Smooth muscle cell (in vitro differentiated cells): ENCODE data around the gene SSH2. TPM values are rescaled to one million over a fixed set of nuclear protein-coding genes. Genes with fewer than 3 reads are reported as not detected.

Source experiments
- DNase-seq: peaks from one replicate; lab custom pipeline; 2025; ENCODE audit not compliant: unreplicated experiment; lab: John Stamatoyannopoulos, UW
- H2AFZ ChIP-seq: fragments of 200-600 bp; sonication (generic); 2 replicates; pipeline ENCODE4 v1.6.0; 2016; ENCODE audit warnings: antibody characterized with exemption, low read depth, mild to moderate bottlenecking
- H3F3A ChIP-seq: fragments of 200-600 bp; sonication (generic); 2 replicates; pipeline ENCODE4 v1.6.0; 2017; ENCODE audit warnings: antibody characterized with exemption, low read depth
- H3K27ac ChIP-seq: fragments of 200-600 bp; sonication (generic); 2 replicates; pipeline ENCODE4 v1.5.1; 2016; ENCODE audit warnings: low read depth, mild to moderate bottlenecking
- H3K27me3 ChIP-seq: fragments of 200-600 bp; sonication (generic); 2 replicates; pipeline ENCODE4 v1.6.1; 2016; ENCODE audit warnings: low read depth, mild to moderate bottlenecking
- H3K36me3 ChIP-seq: fragments of 200-600 bp; sonication (generic); 2 replicates; pipeline ENCODE4 v1.5.1; 2016; ENCODE audit warnings: low read depth
- H3K4me1 ChIP-seq: fragments of 200-600 bp; sonication (generic); 2 replicates; pipeline ENCODE4 v1.5.1; 2016; ENCODE audit warnings: low read depth
- H3K4me2 ChIP-seq: fragments of 200-600 bp; sonication (generic); 2 replicates; pipeline ENCODE4 v1.6.0; 2016; ENCODE audit warnings: mild to moderate bottlenecking
- H3K4me3 ChIP-seq: fragments of 200-600 bp; sonication (generic); 2 replicates; pipeline ENCODE4 v1.5.1; 2016; ENCODE audit warnings: mild to moderate bottlenecking
- H3K79me2 ChIP-seq: fragments of 200-600 bp; sonication (generic); 2 replicates; pipeline ENCODE4 v1.6.0; 2016; ENCODE audit warnings: low read depth, mild to moderate bottlenecking
- H3K9ac ChIP-seq: fragments of 200-600 bp; sonication (generic); 2 replicates; pipeline ENCODE4 v1.6.0; 2016; ENCODE audit warnings: low read depth
- H3K9me3 ChIP-seq: fragments of 200-600 bp; sonication (generic); replicated peaks from 2 replicates; pipeline ENCODE4 v1.5.1; 2016; ENCODE audit warnings: low read depth
- H4K20me1 ChIP-seq: fragments of 200-600 bp; sonication (generic); 2 replicates; pipeline ENCODE4 v1.6.0; 2016; ENCODE audit warnings: low read depth
- WGBS: methylation state at CpG from one replicate; pipeline ENCODE4 v1.1.7; 2016; ENCODE audit warnings: low lambda C conversion rate; 5-methylcytosine and 5-hydroxymethylcytosine counted together
- polyA plus RNA-seq: library from polyadenylated mRNA; unstranded; fragments of >200 nt; fragmentation: Nextera tagmentation; extraction: Ambion mirVana; gene quantifications from 2 replicates; pipeline ENCODE4 v1.2.1, GENCODE V29; 2016
- total RNA-seq: library from RNA; depleted of rRNA; stranded (reverse); fragments of >200 nt; gene quantifications from 2 replicates; pipeline ENCODE4 v1.2.3, GENCODE V29; 2014
- TF ChIP-seq, protein P1 (sequence below): fragments of 200-600 bp; sonication (generic); IDR thresholded peaks from 2 replicates; pipeline ENCODE4 v1.5.1; 2017; ENCODE audit warnings: borderline replicate concordance, mild to moderate bottlenecking, antibody characterized with exemption; ENCODE audit not compliant: insufficient read depth, poor library complexity, severe bottlenecking

Gene SSH2
- total and polyA plus RNA-seq, 2 experiments from 2014 or later = 9.7 to 10.4 TPM

DNA sequence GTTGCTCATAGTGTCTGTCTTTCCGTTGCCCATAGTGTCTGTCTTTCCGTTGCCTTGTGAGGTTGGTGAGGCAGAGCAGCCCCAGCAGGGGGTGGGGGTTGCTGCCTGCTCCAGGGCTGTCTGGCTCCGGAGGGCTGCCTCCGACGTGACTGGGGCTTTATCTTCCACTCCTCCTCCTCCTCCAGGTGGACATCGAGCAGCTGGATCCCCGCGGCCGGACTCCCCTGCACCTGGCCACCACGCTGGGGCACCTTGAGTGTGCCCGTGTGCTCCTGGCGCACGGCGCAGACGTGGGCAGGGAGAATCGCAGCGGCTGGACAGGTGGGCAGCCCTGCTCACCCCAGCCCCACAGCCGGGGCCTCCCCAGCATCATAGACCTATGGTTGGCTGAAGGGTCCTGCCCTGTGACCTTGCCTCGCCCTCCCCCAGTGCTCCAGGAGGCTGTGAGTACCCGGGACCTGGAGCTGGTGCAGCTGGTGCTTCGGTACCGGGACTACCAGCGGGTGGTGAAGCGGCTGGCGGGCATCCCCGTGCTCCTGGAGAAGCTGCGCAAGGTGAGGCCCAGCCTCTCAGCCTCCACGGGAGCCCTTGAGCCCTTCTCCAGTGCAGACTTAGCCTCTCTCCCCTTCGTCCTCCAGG is 322.4 kb downstream of the SSH2 start:
- no peak for DNase-seq
- H3K4me2 ChIP-seq = no peak overlapping the region
- TF ChIP-seq, protein P1, sequence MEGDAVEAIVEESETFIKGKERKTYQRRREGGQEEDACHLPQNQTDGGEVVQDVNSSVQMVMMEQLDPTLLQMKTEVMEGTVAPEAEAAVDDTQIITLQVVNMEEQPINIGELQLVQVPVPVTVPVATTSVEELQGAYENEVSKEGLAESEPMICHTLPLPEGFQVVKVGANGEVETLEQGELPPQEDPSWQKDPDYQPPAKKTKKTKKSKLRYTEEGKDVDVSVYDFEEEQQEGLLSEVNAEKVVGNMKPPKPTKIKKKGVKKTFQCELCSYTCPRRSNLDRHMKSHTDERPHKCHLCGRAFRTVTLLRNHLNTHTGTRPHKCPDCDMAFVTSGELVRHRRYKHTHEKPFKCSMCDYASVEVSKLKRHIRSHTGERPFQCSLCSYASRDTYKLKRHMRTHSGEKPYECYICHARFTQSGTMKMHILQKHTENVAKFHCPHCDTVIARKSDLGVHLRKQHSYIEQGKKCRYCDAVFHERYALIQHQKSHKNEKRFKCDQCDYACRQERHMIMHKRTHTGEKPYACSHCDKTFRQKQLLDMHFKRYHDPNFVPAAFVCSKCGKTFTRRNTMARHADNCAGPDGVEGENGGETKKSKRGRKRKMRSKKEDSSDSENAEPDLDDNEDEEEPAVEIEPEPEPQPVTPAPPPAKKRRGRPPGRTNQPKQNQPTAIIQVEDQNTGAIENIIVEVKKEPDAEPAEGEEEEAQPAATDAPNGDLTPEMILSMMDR = no peak
- no peak overlapping the region for H3K27ac ChIP-seq
- 93% methylated on average over 29 of the region's 29 CpGs for WGBS
- no peaks in the 10 kb centered on the region for H3K79me2 ChIP-seq
- no peaks in the 10 kb centered on the region for H3F3A ChIP-seq
- H3K9ac ChIP-seq = no peak overlapping the region
- no peaks in the 10 kb centered on the region for H3K9me3 ChIP-seq
- H3K4me3 ChIP-seq = no peak overlapping the region
- no peaks in the 10 kb centered on the region for H3K4me1 ChIP-seq
- no peak overlapping the region for H2AFZ ChIP-seq
- no peaks in the 10 kb centered on the region for H4K20me1 ChIP-seq
- no peaks in the 10 kb centered on the region for H3K36me3 ChIP-seq
- no peaks in the 10 kb centered on the region for H3K27me3 ChIP-seq

- Histone ChIP-seq H3K36me3 (no peaks in the 10 kb centered on the region), H3K27me3 (no peaks in the 10 kb centered on the region), H4K20me1 (no peaks in the 10 kb centered on the region), H3K9me3 (no peaks in the 10 kb centered on the region), H3K4me2 (no peak overlapping the region), H3K4me1 (no peaks in the 10 kb centered on the region), H3K27ac (no peak overlapping the region), H3K79me2 (no peaks in the 10 kb centered on the region), H3F3A (no peaks in the 10 kb centered on the region), H3K9ac (no peak overlapping the region), H3K4me3 (no peak overlapping the region), H2AFZ (no peak overlapping the region)
- TF ChIP-seq, protein P1 = no peak
- no peak for DNase-seq
- WGBS = 97% methylated on average over 6 of the region's 6 CpGs
Measured at GRCh38 chr17:29603109-29603674, 326.8 kb downstream of the SSH2 start.

GRCh38 chr17:29597361-29598172 is 332.5 kb downstream of the SSH2 start:
- Histone ChIP-seq H3K9ac (no peak overlapping the region), H3K4me2 (no peak overlapping the region), H3K27ac (no peak overlapping the region), H3F3A (no peaks in the 10 kb centered on the region), H3K4me3 (no peak overlapping the region), H3K9me3 (no peaks in the 10 kb centered on the region), H3K4me1 (peaks cover 20% of the 10 kb centered on the region), H3K27me3 (no peaks in the 10 kb centered on the region), H3K79me2 (no peaks in the 10 kb centered on the region), H4K20me1 (peaks cover 35% of the 10 kb centered on the region), H3K36me3 (no peaks in the 10 kb centered on the region), H2AFZ (no peak overlapping the region)
- no peak for DNase-seq
- WGBS = 65% methylated on average over 13 of the region's 13 CpGs
- TF ChIP-seq, protein P1 = no peak
